Stimulated activated CD4-positive, alpha-beta T cell treated with anti-CD3 and anti-CD28 coated beads, TNF-alpha, amount 100 ng/mL, for 1 hour (primary cell): Measurements from ENCODE around the gene SMIM35.
"Not testable (repeated sequence)": the region's sequence is repeated elsewhere in the genome, so short reads cannot be mapped to it uniquely, and the experiment has no call there.

Experiments
- DNase-seq, 3 donors: peaks; one replicate each; pipeline ENCODE4 v3.0.0-alpha.2; 2020; ENCODE audit warnings: low read depth in 3 of 3, low spot score in 1 of 3

Gene SMIM35

DNA sequence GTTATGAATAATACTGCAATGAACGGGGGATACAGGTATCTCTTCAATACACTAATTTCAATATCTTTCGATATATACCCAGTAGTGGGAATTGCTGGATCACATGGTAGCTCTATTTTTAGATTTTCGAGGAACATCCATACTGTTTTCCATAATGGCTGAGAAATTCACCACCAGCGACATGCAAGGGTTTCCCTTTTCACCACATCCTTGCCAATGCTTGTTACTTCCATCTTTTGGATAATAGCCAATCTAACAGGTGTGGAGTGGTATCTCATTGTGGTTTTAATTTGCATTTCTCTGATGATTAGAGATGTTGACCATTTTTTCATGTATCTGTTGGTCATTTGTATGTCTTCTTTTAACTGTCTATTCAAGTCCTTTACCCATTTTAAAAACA, 94.6 kb downstream of the SMIM35 start:
- DNase-seq: no peak

DNA sequence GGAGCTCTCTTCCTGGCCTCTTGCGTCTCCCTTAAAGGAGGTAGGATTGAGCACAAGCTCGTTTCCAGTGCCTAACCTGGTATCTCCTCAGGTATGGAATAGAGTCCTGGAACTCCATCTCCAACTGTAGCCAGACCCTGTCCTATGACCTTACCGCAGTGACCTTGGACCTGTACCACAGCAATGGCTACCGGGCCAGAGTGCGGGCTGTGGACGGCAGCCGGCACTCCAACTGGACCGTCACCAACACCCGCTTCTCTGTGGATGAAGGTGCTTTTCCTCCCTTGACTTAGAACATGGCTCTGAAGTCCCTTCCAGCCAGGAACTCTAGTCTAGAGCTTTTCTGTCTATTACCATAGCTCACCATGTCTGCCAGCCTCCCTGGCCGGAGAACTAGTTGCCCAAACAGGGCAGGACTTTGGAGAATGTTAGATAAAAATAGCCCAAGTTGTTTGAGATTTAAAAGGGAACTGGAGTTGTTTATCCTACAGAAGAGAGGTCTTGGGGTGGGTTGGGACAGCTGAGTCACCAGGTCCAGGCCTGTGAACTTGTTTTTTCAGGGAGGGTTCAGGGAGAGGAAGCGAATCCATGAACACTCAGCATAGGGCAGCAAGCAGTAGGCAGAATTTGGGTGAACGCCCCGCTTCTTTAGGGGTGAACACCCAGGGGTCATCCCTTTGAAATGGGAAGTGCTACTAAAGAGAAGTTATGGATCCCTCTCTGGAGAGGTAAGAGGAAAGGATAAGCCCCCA, 97.2 kb downstream of the SMIM35 start:
- DNase-seq: no peak

DNA sequence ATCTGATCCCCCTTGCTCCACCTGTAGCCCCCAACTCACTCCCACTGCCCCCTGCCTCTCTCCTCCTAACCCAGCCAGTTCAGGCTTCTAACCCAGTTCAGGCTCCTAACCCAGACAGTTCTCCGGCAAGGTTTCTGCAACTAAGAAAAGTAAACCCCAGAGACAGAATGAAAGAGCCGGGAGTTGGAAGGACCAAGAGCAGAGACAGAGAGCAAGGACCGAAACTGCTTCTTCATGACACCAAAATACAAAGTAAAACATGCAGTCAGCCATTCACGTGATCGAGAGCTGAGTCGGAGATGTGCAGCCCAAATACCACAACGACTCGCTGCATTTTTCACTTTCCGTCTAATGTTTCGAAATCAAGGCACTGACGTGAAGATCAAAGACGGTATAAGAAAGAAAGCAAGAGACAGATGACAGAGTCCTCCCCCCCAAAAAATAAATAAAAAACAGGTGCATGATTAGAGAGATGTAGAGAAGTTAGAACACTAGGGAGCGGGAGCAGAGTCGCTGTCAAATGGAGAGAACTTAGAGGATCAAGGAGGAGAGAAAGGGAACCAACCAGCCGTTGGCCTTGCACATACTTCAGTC, 99.7 kb downstream of the SMIM35 start:
- DNase-seq: peak in 2 of 3 donors; percentile 30 to 33

DNA sequence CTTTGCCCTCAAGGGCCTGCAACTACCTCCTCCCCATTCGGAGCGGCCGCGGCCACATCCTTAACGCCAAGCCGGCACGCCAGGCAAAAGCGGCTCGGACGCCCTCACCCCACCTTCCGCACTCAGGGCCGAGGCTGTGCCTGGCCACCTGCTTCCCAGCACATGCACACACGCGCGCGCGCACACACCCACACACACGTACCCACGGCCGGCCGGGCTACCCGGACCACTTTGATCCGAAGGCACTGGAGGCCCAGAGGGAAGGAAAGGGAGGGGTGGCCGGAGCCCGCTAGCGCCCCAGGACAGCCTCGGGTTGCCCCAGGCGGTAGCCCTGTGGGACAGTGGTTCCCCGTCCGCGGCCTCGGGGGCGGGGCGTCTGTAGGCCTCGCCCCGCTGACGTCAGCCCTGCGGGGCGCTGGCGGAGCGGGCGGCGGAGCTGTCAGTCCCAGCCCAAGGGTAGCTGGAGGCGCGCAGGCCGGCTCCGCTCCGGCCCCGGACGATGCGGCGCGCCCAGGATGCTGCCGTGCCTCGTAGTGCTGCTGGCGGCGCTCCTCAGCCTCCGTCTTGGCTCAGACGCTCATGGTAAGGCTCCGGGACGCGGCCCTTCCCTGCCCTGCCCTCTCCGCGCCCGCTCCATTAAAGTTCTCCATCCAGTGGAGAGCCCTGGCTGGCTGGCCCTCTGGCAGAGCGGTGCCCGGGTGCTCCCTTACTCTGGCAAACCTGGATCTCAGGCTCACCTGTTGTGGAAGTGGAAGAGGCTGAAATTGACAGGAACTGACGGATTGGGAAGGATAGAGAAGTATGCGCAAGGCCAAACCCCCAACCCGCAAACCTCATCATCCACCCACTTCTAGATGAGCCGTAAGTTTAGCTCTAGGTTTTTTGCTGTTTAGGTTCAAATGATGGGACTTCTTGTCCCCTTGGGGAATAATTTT, 100.5 kb downstream of the SMIM35 start, which contains the start of gene IL10RA:
TSS of gene IL10RA (plus strand) at position 442 of the 935 bp plus-strand sequence. CDS start at position 516, 74 bp downstream.
- peak; percentile 48 to 78 (median 67) for DNase-seq

DNA sequence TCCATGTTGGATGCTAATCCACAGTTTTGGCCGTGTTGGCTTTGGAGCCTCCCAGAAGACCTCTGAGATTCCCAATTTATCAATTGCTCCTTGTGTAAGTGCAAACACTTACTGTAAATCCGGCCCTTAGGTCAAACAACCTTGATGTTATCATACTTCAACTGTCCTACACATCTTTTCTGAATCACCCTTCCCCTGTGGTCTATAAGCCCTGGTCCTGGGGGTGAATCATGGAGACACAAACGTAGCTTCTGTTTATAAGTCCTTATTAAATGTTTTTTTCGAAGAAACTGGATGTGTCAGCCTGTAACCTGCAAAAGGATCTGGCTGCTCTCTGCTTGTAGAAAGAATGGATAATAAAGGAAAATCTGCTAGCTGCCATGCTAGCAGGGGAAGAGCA, 102.3 kb downstream of the SMIM35 start:
- no peak for DNase-seq

DNA sequence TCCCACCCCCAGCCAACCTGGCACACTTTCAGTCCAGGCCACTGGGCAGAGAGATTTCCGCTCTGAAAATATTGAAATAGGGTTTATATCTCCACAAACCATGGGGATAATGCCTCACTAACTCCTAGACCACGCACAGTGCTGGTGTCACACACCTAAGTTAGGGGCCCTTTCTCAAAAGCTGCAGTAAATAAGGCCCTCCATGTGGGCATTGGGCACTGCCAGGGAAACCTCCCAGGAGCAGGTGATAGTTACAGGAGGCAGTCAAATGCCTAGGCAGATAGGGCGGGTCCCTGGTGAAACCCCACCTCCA, 103.6 kb downstream of the SMIM35 start:
- no peak for DNase-seq

DNA sequence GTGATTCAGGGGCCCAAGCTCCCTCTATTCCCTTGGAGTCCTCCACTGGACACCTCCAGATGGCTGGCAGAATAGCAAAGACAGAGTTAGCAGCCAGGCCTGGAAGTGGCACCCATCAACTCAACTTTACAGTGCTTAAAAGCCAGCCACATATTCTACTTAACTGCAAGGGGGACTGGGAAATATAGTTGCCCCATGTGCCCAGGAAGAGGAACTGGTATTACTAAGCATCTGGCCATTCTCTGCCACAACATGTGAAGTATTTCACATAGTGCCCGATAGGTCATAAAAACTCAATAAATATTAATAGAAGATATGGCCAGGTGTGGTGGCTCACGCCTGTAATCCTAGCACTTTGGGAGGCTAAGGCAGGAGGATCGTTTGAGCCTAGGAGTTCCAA, 106.0 kb downstream of the SMIM35 start:
- no peak for DNase-seq

DNA sequence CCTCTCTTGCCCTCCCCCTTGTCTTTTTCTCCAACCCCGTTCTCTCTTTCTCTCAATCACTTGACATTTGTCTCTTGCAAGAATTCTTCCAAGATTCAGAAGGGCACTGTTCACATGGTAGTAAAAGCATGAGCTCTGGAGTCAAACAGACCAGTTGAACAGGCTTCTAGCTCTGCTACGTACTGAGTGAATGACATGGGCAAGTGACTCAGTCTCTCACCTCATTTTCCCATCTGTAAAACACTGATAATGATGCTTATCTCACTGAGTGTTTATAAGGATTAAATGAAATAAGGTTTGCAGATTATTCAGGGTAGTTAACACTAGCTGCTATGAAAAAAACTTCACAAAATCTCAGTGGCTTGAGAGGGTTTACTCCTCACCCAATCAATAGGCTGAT, 106.5 kb downstream of the SMIM35 start:
- no peak for DNase-seq

DNA sequence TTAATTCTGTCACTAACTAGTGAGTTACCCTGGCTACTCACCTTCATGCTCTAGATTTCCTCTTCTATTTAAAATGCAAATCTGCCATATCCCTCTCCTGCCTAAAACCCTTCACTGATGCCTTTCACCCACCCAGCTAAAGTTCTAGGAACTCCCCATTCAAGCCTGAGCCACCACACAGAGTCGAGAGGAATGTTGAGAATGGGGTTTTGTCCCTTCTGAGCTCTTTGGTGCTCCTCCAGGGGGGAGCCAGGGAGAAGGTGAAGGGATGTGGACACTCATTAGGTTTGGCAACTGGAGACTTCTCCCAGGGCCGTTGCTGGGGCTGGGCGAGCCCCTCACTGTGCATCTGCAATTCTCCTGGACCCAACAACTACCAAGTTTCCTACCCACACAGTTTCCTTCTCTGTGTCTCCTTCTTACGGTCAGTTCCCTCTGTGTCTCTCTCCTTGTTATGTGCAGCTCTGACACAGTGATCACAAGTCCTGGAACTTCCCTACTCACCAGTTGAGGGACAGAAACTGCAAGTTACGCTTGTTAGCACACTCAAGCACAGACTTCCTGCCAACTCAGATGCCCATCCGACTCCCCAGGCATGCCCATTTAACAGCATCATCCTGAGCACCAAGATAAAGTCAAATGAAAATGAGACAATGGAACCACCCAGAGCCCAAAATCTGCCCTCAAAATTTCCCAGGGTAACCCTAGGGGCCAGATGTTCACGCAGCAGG, 107.1 kb downstream of the SMIM35 start:
- DNase-seq: no peak

DNA sequence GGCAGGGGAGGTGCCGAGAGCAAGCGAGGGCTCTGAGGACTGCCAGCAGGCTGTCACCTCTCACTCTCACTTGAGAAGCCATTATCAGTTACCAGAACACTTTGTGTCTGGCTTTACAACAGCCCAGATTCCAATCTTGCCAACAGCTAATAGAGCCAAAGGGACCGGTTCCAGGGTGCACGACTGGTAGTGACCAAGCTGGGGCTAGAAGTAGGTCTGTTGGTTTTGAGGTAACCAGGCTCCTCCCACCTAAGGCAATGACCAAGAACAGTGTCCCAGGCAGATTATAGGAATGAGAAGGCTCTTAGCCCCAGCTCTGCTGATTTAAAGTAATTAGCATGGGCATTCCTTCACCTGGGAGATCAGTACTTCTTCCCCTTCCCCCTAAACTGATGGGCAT, 107.8 kb downstream of the SMIM35 start:
- DNase-seq: no peak

DNA sequence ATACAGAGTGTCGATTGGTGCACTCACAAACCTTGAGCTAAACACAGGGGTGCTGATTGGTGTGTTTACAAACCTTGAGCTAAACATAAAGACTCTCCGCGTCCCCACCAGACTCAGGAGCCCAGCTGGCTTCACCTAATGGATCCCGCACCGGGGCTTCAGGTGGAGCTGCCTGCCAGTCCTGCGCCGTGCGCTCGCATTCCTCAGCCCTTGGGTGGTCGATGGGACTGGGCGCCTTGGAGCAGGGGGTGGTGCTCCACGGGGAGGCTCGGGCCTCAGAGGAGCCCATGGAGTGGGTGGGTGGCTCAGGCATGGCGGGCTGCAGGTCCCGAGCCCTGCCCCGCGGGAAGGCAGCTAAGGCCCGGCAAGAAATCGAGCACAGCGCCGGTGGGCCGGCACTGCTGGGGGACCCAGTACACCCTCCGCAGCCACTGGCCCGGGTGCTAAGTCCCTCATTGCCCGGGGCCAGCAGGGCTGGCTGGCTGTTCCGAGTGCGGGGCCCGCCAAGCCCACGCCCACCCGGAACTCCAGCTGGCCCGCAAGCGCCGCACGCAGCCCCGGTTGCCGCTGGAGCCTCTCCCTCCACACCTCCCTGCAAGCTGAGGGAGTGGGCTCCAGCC, 108.4 kb downstream of the SMIM35 start:
- not testable (repeated sequence) for DNase-seq

DNA sequence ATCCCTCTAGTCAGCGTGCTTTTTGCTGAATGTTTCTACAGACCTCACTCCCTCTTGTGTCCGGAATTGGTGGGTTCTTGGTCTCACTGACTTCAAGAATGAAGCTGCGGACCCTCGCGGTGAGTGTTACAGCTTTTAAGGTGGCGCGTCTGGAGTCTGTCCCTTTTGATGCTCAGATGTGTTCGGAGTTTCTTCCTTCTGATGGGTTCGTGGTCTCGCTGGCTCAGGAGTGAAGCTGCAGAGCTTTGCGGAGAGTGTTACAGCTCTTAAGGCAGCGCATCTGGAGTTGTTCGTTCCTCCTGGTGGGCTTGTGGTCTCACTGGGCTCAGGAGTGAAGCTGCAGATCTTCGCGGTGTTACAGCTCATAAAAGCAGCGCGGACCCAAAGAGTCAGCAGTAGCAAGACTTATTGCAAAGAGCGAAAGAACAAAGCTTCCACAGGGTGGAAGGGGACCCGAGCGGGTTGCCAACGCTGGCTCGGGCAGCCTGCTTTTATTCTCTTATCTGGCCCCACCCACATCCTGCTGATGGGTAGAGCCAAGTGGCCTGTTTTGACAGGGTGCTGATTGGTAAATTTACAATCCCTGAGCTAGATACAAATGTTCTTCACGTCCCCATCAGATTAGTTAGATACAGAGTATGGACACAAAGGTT, 109.0 kb downstream of the SMIM35 start:
- DNase-seq: not testable (repeated sequence)

DNA sequence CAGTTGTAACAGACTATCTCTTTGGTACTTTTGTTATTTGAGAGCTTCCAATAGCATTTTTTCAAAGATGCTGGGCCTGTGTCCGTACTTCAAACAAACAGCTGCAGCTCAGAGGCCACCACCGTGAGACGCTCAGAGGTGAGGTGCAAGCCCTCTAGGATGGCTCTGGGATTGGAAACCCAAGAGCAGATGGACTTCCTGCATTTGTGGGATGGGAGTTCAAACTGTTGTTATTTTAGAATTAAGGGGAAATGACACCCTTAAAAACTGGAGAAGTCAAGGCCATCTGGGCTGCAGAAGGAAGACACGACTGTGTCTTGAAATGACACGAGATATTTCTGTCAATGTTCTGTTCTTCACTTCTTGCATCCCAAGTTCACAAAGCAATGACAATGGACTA, 109.7 kb downstream of the SMIM35 start:
- no peak for DNase-seq

DNA sequence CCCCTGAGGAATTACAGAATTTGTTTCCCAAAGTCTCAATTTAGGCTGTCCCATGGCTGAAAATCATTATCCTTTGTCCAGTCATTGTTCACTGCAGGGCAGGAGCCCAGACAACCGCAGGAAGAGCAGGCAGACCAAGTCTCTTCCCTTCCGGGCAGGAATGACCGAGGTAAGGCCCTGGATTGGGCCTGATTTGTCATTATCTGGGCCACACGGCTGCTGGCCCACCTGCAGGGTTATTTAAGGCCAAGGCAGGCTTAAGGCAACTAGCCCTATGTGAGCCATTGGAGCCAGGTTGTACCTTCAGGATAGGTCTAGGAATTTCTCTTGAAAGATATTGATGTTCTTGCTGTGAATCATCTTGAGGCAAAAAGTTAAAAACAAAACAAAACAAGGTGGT, 110.3 kb downstream of the SMIM35 start:
- DNase-seq: no peak

DNA sequence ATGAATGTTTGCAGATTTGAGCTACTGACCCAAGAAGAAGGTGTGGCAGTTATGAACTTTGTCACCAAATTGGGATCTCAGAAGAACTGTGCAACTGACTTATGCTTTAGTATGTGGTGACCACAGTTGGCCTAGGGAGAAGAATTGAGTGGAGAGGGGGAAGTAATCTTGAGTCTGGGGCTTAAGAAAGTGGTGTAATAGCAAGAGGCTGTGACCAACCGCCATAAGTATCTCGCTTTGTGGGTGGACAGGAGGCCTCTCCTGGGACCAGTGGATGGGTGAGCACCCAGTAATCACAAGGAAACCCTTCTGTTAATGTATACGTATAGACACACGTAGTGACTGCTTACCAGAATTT, 113.3 kb downstream of the SMIM35 start:
- DNase-seq: no peak

DNA sequence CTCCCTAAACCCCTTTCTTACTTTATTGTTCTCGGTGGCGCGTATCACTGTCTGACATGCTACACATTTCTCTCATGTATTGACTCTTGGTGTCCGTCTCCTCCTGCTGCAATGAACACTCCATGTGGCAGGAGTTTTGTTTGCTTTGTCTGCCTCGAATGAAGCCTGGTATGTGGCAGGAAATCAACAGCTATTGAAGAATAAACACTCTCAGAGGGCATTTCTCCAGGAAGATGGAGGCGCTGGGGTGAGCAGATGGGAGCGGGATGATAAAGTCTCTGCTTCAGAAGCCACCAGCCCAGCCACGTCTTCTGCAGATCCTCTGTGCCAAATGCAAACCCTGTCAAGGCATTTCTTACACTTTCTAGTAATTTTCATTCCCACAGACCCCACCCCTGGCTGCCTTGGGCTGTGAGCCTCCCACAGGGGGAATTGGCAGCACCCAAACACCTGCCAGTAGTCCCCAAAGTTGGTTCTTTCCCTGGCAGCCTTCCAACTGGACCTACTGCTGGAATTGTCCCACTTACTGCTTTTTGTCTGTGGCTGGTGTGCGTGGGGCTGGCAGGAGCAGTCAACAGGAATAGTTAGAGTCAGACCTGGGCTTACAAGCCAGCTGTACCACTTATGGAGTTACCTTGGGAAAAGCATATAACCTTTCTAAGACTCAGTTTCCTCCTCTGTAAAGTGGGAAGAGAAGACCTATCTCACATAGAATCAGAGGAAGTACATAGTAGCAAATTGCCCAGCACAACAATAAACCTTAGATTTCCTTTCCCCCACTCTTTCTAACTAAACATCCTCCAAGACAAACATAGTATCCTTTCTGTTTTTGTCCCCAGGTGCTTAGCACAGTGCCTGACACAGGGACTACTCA, 113.9 kb downstream of the SMIM35 start:
- no peak for DNase-seq

DNA sequence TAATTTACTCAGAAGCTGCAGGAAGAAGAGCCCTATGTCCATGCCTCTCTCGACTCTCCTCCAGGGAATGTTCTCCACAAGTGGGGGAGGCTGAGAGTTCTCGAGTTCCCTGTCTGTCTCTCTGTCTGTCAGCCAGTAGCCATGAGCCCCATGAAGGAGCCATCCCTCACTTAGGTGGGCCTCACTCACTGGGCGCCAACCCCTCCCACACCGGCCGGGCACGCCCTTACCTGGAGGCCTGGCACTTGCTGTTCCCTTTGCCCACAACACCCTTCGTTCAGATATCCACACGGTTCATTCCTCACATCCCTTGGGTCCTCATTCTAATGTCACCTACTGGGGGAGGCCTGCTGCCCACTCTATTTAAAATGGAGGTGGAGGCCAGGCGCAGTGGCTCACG, 114.7 kb downstream of the SMIM35 start:
- no peak for DNase-seq

DNA sequence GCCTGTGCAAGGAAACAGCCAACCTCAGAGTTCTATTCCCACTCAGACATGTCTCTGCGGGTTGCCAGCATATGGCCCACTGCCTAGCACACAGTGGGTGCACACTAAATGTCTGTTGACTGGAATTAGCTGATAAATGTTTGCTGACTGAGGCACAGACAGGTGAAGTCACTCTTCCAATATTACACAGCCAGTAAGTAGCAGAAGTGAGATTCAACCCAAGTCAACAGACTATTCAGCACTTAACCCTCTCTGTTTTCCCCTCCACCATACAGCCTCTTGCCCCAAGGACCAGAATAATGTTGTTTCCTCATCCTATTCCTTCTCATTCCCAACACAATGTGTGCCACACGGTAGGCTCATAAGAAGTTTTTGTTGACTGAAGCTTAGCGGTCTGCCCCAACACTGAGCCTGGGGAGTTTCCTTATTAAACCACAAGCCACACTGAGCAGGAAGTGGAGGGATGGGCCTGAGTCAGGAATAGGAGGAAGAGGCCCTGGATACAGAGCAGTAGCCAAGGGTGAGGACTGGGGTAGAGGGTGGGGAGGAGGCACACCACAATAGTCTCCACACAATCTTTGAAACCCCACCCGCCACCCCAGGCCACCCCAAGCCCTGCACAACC, 116.3 kb downstream of the SMIM35 start:
- DNase-seq: no peak
